Measurements from ENCODE around the gene PASD1.

DNA sequence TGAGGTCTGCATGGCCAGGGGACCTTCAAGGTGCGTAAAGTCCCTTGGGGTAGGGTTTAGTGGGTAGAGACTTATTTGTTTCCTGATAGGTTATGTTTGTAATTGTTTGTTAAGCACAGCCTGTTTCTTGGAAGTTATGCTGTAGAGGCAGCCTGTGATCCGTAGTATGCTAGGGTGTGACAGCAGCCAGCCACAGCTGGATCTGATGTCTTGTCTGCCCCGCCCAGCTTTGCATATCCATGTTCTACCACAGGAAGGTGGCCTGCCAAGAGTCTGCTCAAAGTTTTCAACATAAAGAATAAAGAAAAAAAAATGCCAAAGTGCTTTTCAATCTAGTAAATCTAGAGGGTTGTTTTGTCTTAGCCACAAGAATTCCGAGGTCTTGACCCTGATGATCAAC is 112.7 kb downstream of the PASD1 start:
- TF ChIP-seq, protein P1, sequence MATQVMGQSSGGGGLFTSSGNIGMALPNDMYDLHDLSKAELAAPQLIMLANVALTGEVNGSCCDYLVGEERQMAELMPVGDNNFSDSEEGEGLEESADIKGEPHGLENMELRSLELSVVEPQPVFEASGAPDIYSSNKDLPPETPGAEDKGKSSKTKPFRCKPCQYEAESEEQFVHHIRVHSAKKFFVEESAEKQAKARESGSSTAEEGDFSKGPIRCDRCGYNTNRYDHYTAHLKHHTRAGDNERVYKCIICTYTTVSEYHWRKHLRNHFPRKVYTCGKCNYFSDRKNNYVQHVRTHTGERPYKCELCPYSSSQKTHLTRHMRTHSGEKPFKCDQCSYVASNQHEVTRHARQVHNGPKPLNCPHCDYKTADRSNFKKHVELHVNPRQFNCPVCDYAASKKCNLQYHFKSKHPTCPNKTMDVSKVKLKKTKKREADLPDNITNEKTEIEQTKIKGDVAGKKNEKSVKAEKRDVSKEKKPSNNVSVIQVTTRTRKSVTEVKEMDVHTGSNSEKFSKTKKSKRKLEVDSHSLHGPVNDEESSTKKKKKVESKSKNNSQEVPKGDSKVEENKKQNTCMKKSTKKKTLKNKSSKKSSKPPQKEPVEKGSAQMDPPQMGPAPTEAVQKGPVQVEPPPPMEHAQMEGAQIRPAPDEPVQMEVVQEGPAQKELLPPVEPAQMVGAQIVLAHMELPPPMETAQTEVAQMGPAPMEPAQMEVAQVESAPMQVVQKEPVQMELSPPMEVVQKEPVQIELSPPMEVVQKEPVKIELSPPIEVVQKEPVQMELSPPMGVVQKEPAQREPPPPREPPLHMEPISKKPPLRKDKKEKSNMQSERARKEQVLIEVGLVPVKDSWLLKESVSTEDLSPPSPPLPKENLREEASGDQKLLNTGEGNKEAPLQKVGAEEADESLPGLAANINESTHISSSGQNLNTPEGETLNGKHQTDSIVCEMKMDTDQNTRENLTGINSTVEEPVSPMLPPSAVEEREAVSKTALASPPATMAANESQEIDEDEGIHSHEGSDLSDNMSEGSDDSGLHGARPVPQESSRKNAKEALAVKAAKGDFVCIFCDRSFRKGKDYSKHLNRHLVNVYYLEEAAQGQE (IDR thresholded peaks at IDR 0.05; ENCODE audit: insufficient read depth in 1 of 2, low read depth in 2 of 2, low read length in 2 of 2): no peak
- TF ChIP-seq POLR2AphosphoS5 (IDR thresholded peaks at IDR 0.05; ENCODE audit: low read depth, low read length): no peak
